Measurements from ENCODE around the gene BRMS1. TPM values are rescaled to one million over a fixed set of nuclear protein-coding genes. Genes with fewer than 3 reads are reported as not detected.

Gene BRMS1
- total RNA-seq, 2 experiments from 2014 or later, result 24.0 to 25.3 TPM

GRCh38 chr11:66299186-66299585 is 45.7 kb downstream of the BRMS1 start:
- Mint-ChIP-seq H3K9me3 (no peaks in the 10 kb centered on the region), H3K4me1 (ENCODE audit: low read depth) (no peaks in the 10 kb centered on the region), H3K4me3 (no peak overlapping the region), H3K27ac (no peak overlapping the region), H3K36me3 (ENCODE audit: low read depth) (no peaks in the 10 kb centered on the region), H3K27me3 (ENCODE audit: low read depth) (no peaks in the 10 kb centered on the region)
- DNase-seq, result no peak
- CTCF ChIA-PET, result interaction anchor here (1.1 kb wide), 1 partner anchor 17 kb away, joined by 4 read pairs; no protein-coding TSS in a partner anchor
- intact Hi-C loops (cut with micrococcal nuclease), result no loop called here

- CTCF ChIA-PET, result interaction anchor here (1.1 to 1.4 kb wide), 3 partner anchors 8 to 89 kb away, joined by 3 to 4 read pairs (median 3); partner anchors contain the start of gene YIF1A
- Mint-ChIP-seq H3K9me3 (no peaks in the 10 kb centered on the region), H3K36me3 (ENCODE audit: low read depth) (no peaks in the 10 kb centered on the region), H3K27ac (no peak overlapping the region), H3K27me3 (ENCODE audit: low read depth) (peaks cover 11% of the 10 kb centered on the region), H3K4me3 (no peak overlapping the region), H3K4me1 (ENCODE audit: low read depth) (peaks cover 3% of the 10 kb centered on the region)
- intact Hi-C loops (cut with micrococcal nuclease), result no loop called here
- DNase-seq, result no peak
Observed at GRCh38 chr11:66297610-66298009, 47.3 kb downstream of the BRMS1 start.

GRCh38 chr11:66294626-66295620 is 50.0 kb downstream of the BRMS1 start:
- DNase-seq, result no peak
- intact Hi-C loops (cut with micrococcal nuclease), result no loop called here
- H3K4me3 Mint-ChIP-seq, result no peak overlapping the region
- H3K27ac Mint-ChIP-seq, result no peak overlapping the region
- no peaks in the 10 kb centered on the region for H3K9me3 Mint-ChIP-seq
- CTCF ChIA-PET, result interaction anchor here (1.2 to 1.5 kb wide), 2 partner anchors 17 kb away, joined by 3 read pairs; no protein-coding TSS in a partner anchor
- H3K4me1 Mint-ChIP-seq (ENCODE audit: low read depth), result peaks cover 15% of the 10 kb centered on the region
- no peaks in the 10 kb centered on the region for H3K36me3 Mint-ChIP-seq (ENCODE audit: low read depth)
- peaks cover 18% of the 10 kb centered on the region for H3K27me3 Mint-ChIP-seq (ENCODE audit: low read depth)

- Mint-ChIP-seq H3K4me3 (no peak overlapping the region), H3K4me1 (ENCODE audit: low read depth) (peaks cover 23% of the 10 kb centered on the region), H3K36me3 (ENCODE audit: low read depth) (no peaks in the 10 kb centered on the region), H3K9me3 (no peaks in the 10 kb centered on the region), H3K27me3 (ENCODE audit: low read depth) (peaks cover 18% of the 10 kb centered on the region), H3K27ac (no peak overlapping the region)
- DNase-seq, result no peak
- CTCF ChIA-PET, result interaction anchor here (1.2 kb wide), 1 partner anchor 18 kb away, joined by 3 read pairs; no protein-coding TSS in a partner anchor
- intact Hi-C loops (cut with micrococcal nuclease), result no loop called here
Observed at GRCh38 chr11:66293777-66294625, 50.9 kb downstream of the BRMS1 start.

- Mint-ChIP-seq H3K9me3 (no peaks in the 10 kb centered on the region), H3K36me3 (ENCODE audit: low read depth) (no peaks in the 10 kb centered on the region), H3K4me1 (ENCODE audit: low read depth) (peaks cover 24% of the 10 kb centered on the region), H3K27me3 (ENCODE audit: low read depth) (peaks cover 18% of the 10 kb centered on the region), H3K4me3 (no peak overlapping the region), H3K27ac (no peak overlapping the region)
- DNase-seq, result no peak
- CTCF ChIA-PET, result interaction anchor here (1.2 kb wide), 1 partner anchor 18 kb away, joined by 3 read pairs; no protein-coding TSS in a partner anchor
- intact Hi-C loops (cut with micrococcal nuclease), result no loop called here
Observed at GRCh38 chr11:66293352-66293751, 51.6 kb downstream of the BRMS1 start.

- H3K36me3 Mint-ChIP-seq (ENCODE audit: low read depth), result no peaks in the 10 kb centered on the region
- peaks cover 29% of the 10 kb centered on the region for H3K4me1 Mint-ChIP-seq (ENCODE audit: low read depth)
- H3K27me3 Mint-ChIP-seq (ENCODE audit: low read depth), result peaks cover 18% of the 10 kb centered on the region
- intact Hi-C loops (cut with micrococcal nuclease), result no loop called here
- peak overlapping the region; percentile 40 for H3K4me3 Mint-ChIP-seq
- DNase-seq, result no peak
- no peak overlapping the region for H3K27ac Mint-ChIP-seq
- no peaks in the 10 kb centered on the region for H3K9me3 Mint-ChIP-seq
- CTCF ChIA-PET, result no interaction called here
Observed at GRCh38 chr11:66292543-66293332, 52.2 kb downstream of the BRMS1 start.

GRCh38 chr11:66291706-66292542 is 53.0 kb downstream of the BRMS1 start, which contains the start of gene TMEM151A:
TSS of gene TMEM151A (plus strand) at chr11:66291894. CDS start at chr11:66292014, 120 bp downstream.
- no peaks in the 10 kb centered on the region for H3K36me3 Mint-ChIP-seq (ENCODE audit: low read depth)
- H3K27ac Mint-ChIP-seq, result no peak within 1 kb of the TSS
- H3K4me3 Mint-ChIP-seq, result peak within 1 kb of the TSS; percentile 40
- DNase-seq, result no peak
- intact Hi-C loops (cut with micrococcal nuclease), result no loop called here
- CTCF ChIA-PET, result interaction anchor here (1.0 kb wide), 1 partner anchor 20 kb away, joined by 3 read pairs; no protein-coding TSS in a partner anchor
- H3K4me1 Mint-ChIP-seq (ENCODE audit: low read depth), result peaks cover 33% of the 10 kb centered on the region
- H3K27me3 Mint-ChIP-seq (ENCODE audit: low read depth), result peaks cover 18% of the 10 kb centered on the region
- H3K9me3 Mint-ChIP-seq, result no peaks in the 10 kb centered on the region

GRCh38 chr11:66291303-66291705 is 53.6 kb downstream of the BRMS1 start:
- DNase-seq, result no peak
- intact Hi-C loops (cut with micrococcal nuclease), result no loop called here
- no peaks in the 10 kb centered on the region for H3K36me3 Mint-ChIP-seq (ENCODE audit: low read depth)
- peaks cover 35% of the 10 kb centered on the region for H3K4me1 Mint-ChIP-seq (ENCODE audit: low read depth)
- CTCF ChIA-PET, result interaction anchor here (1.0 kb wide), 1 partner anchor 20 kb away, joined by 3 read pairs; no protein-coding TSS in a partner anchor
- H3K4me3 Mint-ChIP-seq, result no peak overlapping the region
- no peaks in the 10 kb centered on the region for H3K9me3 Mint-ChIP-seq
- H3K27ac Mint-ChIP-seq, result no peak overlapping the region
- H3K27me3 Mint-ChIP-seq (ENCODE audit: low read depth), result peaks cover 18% of the 10 kb centered on the region

- Mint-ChIP-seq H3K4me1 (ENCODE audit: low read depth) (peaks cover 35% of the 10 kb centered on the region), H3K4me3 (peak overlapping the region; percentile 81), H3K9me3 (no peaks in the 10 kb centered on the region), H3K27me3 (ENCODE audit: low read depth) (peaks cover 18% of the 10 kb centered on the region), H3K27ac (no peak overlapping the region), H3K36me3 (ENCODE audit: low read depth) (no peaks in the 10 kb centered on the region)
- CTCF ChIA-PET, result no interaction called here
- no peak for DNase-seq
- intact Hi-C loops (cut with micrococcal nuclease), result no loop called here
Observed at GRCh38 chr11:66290330-66290621, 54.6 kb downstream of the BRMS1 start.

- CTCF ChIA-PET, result interaction anchor here (0.8 to 1.6 kb wide), 5 partner anchors 8 to 405 kb away, joined by 3 to 7 read pairs (median 3); no protein-coding TSS in a partner anchor
- H3K36me3 Mint-ChIP-seq (ENCODE audit: low read depth), result no peaks in the 10 kb centered on the region
- intact Hi-C loops (cut with micrococcal nuclease), result loop anchor here (1.0 to 2.0 kb wide), 6 partner anchors 21 to 191 kb away; partner anchors contain the start of genes BRMS1, DPP3, NPAS4 and RAB1B
- no peaks in the 10 kb centered on the region for H3K9me3 Mint-ChIP-seq
- H3K4me3 Mint-ChIP-seq, result peak overlapping the region; percentile 81
- peak overlapping the region; percentile 65 for H3K27ac Mint-ChIP-seq
- H3K4me1 Mint-ChIP-seq (ENCODE audit: low read depth), result peaks cover 35% of the 10 kb centered on the region
- peak; percentile 87 for DNase-seq
- H3K27me3 Mint-ChIP-seq (ENCODE audit: low read depth), result peaks cover 18% of the 10 kb centered on the region
Observed at GRCh38 chr11:66289548-66290329, 55.2 kb downstream of the BRMS1 start.

Measured in activated naive CD4-positive, alpha-beta T cell treated with anti-CD3 and anti-CD28 coated beads for 36 hours (primary cell).